Gastrocnemius medialis (tissue), 4 donors: ENCODE results near the gene FARP1.

ENCODE experiments used
- POLR2A ChIP-seq, 2 donors: fragments of 450-650 bp; IDR thresholded peaks; one replicate each; pipeline ENCODE4 v1.6.1; 2017; ENCODE audit warnings: antibody characterized with exemption in 2 of 2, mild to moderate bottlenecking in 2 of 2, moderate library complexity in 2 of 2
- TF ChIP-seq, protein P1 (sequence below), 5 experiments: fragments of 450-650 bp in 3 of 5; fragments of 200-600 bp in 2 of 5; sonication (generic) in 2 of 5; IDR thresholded peaks in 4 of 5; conservative IDR thresholded peaks in 1 of 5; 1 replicate in 4 of 5; 2 replicates in 1 of 5; pipeline ENCODE4 v1.5.1; 2016 to 2019; ENCODE audit warnings: antibody characterized with exemption in 5 of 5, mild to moderate bottlenecking in 3 of 5, moderate library complexity in 3 of 5

GRCh38 chr13:98143601-98144026, 720 bp downstream of the FARP1 start:
- TF ChIP-seq POLR2A (IDR thresholded peaks at IDR 0.05): no peak
- TF ChIP-seq, protein P1, sequence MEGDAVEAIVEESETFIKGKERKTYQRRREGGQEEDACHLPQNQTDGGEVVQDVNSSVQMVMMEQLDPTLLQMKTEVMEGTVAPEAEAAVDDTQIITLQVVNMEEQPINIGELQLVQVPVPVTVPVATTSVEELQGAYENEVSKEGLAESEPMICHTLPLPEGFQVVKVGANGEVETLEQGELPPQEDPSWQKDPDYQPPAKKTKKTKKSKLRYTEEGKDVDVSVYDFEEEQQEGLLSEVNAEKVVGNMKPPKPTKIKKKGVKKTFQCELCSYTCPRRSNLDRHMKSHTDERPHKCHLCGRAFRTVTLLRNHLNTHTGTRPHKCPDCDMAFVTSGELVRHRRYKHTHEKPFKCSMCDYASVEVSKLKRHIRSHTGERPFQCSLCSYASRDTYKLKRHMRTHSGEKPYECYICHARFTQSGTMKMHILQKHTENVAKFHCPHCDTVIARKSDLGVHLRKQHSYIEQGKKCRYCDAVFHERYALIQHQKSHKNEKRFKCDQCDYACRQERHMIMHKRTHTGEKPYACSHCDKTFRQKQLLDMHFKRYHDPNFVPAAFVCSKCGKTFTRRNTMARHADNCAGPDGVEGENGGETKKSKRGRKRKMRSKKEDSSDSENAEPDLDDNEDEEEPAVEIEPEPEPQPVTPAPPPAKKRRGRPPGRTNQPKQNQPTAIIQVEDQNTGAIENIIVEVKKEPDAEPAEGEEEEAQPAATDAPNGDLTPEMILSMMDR (IDR thresholded peaks at IDR 0.05 in 4 of 5, conservative IDR thresholded peaks at IDR 0.05 in 1 of 5): no peak
